HPDE6-E6E7 (cell line): Measurements from ENCODE around the gene FRMD6.

Experiments
- DNase-seq: peaks from one replicate; pipeline ENCODE4 v3.0.0; 2011; ENCODE audit warnings: missing footprints; ENCODE audit errors: extremely low spot score

The FRMD6 gene

GRCh38 chr14:51776102-51776894 is 124.6 kb downstream of the FRMD6 start:
- DNase-seq: peak; percentile 70

GRCh38 chr14:51780006-51780692 is 128.4 kb downstream of the FRMD6 start:
- peak; percentile 62 for DNase-seq
